Stimulated activated CD4-positive, alpha-beta T cell treated with anti-CD3 and anti-CD28 coated beads, Interleukin-12 subunit alpha, Interleukin-12 subunit beta, amount 100 ng/mL, for 48 hours (primary cell): ENCODE results near the gene TBC1D22A.

ENCODE experiments used
- DNase-seq, 3 donors: peaks; one replicate each; pipeline ENCODE4 v3.0.0-alpha.2; 2020; ENCODE audit warnings: low read depth in 2 of 3, low spot score in 1 of 3

Gene TBC1D22A

DNA sequence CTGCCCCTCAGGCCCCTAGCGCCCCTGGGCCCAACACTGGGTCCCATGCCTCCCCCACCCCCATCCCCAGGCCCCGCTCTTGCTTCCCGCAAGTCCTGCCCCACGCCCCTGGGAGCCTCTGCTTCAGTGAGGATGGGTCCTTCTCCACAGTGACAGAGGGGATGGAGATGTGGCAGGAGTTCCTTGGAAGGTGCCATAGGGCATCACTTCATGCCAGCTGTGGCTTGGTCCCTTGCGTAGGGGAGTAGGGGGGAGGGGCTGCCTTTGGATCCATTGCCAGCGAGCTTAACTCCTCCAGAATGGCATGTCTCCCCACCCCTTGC, 9.5 kb upstream of the TBC1D22A start:
- DNase-seq: no peak

DNA sequence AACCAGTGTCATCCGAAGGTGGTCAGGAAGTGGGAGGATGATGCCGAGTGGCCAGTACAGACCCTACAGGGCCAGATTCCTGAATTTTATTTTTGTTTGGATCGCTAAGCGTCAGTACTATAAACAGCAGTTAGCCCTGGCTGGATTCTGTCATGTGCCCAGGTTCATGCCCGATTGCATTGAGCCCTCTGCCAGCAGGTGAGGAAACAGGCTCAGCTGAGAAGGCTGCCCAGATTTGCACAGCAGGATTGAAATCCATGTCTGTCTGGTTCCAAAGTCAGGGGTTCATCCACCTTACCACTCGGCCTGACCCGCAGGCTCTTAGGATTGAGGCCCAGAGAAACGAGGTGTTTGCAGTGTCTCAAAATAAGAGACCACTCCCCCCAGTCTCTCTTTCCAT, 9.1 kb upstream of the TBC1D22A start:
- DNase-seq: no peak

DNA sequence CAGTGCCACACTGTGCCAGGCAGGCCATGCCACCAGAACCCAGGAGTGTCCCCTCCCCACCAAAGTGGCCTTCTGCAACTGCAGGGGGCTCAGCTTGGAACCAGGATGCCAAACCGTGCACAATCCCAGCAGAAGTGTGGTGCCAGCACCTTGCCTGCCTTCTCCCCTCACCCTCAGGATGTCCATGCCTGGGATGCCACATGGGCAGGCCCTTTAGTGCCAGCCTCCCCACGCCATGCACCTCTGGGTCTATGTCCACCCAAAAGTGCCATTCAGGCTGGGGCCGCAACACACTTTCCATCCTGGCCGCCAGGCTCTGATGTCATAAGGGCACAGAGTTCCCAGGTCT, 8.7 kb upstream of the TBC1D22A start:
- DNase-seq: no peak

GRCh38 chr22:46754110-46754799, 8.2 kb upstream of the TBC1D22A start:
- no peak for DNase-seq

DNA sequence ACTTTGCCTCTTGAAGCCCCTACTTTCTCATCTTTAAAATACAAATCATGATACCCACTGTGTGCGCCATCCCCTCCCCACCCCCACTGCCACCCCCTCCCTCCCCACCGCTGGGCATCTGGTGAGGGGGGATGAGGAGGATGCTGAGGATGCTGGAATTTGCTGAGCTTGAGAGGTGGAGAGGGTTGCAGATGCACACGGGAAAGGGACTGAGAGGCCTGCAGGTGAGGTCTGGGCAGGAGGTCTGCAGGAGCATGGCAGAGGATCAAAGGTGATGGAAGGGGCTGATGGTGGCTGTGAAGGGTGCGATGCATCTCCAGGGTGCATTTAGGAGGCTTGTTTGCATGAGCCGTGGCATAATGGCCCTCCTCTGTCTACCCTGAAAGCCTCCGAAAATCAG, 7.6 kb upstream of the TBC1D22A start:
- DNase-seq: no peak

GRCh38 chr22:46755525-46755924, 6.9 kb upstream of the TBC1D22A start:
- no peak for DNase-seq

GRCh38 chr22:46756097-46756496, 6.4 kb upstream of the TBC1D22A start:
- no peak for DNase-seq

DNA sequence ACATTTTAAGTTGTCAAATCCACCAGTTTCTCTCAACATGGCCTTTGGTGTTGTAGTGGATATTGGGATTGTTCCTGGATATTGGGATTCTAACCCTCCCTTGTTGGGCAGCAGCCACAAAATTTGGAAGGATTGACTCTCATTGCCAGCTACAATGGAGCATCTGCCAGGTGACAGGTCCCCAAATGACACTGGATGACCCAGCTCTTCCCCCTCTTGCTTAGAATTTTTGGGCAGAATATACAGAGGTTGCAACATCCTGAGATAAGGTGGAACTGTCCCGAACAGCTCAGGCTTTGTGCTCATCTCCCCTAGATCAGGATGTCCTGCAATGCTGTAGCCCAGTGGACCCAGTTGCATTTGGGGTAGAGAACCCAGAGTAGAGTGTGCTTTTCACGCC, 5.3 kb upstream of the TBC1D22A start:
- DNase-seq: no peak

DNA sequence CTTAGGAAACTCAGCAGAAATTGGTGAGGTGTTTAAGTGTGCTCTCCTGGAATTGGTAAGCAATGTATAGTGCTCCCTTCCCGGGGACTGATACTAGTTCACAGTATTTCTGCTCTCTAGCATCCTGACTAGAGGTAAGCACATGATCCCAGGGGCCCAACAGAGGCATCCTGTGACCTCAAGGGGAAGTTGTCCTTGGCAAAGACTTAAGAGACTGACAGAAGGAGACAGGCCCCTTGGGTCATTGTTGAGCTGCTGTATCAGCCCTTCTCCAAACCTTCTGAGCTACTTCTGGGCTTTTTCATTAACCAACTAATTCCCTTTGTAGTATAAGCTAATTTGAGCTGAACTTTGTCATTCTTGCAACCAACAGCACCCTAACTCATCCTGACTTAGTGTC, 4.3 kb upstream of the TBC1D22A start:
- DNase-seq: no peak

DNA sequence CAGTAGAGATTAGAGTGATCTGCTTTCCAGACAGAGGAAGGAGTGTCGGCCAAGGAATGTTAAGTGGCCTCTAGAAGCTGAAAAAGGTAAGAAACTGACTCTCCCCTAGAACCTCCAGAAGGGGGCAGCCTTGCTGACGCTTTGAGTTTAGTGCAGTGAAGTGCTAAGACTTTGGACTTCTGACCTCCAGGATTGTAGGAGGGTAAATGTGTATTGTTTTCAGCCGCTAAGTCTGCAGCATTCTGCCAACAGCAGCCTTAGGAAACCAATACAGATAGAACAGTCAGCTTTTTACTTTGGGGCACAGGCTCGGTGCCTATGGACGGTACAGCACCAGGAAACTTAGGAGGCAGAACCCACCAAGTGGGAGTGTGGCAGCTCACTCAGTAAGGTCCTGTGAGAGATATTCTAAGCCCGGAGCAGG, 3.6 kb upstream of the TBC1D22A start:
- peak in 2 of 3 donors; percentile 41 to 56 for DNase-seq

- no peak for DNase-seq
Measured at GRCh38 chr22:46761017-46761416, 1.4 kb upstream of the TBC1D22A start.

DNA sequence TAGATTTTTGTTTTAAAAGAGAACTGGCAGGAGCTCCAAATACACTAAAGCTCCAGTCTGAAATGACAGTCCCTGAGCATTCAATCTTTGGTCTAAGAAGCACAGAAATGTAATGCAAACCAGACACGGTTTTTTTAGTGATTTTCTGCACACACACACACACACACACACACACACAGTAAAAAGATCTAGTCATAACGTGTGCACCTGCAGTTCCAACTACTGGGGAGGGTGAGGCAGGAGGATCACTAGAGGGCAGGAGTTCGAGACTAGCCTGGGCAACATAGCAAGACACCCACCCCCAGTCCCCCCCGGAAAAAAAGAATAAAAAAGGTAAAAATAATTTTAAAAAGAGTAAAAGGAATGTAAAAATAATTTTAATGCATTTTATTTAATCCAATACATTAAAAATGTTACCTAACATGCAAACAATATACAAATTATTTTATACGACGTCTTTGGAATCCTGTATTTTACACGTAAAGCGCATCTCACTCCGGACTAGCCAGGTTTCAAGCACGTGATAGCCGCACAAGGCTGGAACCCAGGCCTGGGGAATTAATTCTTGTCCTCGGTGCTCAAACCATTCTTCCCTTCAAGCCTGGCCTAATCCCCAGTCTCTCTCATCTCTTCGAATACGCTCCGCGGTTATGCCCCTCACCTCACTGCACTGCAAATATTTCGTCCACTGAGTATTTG, 762 bp upstream of the TBC1D22A start:
- no peak for DNase-seq

DNA sequence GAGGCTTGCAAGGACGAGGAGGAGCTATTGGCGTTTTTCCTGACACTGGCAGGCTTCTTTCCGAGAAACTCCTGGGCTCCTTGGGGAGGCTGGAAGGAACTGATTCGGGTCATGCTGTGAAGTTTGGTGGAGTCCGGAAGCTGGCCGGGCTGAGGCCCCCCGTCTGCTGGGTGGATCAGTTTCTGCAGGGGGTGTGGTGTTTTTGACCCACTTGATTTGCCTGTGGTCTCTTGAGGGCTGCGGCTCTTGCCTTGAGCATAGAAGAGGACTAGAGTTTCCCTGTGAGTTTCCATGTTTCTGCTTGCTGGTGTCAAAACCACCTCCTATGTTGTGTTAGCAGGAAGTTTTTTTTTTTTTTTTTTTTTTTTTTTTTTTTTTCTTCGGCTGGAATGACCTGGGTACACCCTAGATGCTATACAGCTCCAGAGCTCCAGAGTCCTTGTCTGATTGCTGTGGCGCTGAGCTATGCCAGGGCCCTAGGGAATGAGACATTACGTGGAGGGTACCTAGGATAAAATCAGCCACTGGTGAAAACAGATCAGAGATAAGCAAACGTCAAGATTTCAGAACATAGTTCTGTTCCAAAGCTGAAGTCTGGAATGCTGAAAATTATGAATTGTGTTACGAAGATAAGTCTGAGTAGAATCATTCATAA, 728 bp downstream of the TBC1D22A start:
- DNase-seq: no peak

DNA sequence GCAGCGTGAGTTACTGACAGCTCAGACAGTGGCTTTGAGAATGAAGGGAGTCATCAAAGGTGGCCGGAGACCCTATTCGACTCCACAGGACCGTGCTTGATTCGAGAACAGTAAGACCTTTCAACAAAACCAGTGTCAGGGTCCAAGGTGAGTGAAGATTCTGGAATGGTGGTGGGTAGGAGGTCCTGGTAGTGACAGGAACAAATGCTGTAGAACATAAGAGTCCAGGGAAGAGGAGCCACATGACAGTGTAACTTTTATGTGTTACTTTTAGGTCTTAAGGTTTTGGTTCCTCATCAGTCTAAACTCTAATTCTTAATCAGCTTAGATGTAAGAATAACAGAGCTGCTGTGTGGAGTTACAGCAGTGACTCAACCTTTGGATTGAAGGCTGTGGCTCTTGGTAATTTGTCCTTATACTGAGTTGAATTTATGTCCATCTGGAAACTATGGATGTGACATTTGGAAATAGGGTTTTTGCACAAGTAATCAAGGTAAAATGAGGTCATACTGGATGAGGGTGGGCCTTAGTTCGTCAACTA, 1.8 kb downstream of the TBC1D22A start:
- DNase-seq: no peak

- no peak for DNase-seq
Measured at GRCh38 chr22:46764779-46765485, 2.5 kb downstream of the TBC1D22A start.

DNA sequence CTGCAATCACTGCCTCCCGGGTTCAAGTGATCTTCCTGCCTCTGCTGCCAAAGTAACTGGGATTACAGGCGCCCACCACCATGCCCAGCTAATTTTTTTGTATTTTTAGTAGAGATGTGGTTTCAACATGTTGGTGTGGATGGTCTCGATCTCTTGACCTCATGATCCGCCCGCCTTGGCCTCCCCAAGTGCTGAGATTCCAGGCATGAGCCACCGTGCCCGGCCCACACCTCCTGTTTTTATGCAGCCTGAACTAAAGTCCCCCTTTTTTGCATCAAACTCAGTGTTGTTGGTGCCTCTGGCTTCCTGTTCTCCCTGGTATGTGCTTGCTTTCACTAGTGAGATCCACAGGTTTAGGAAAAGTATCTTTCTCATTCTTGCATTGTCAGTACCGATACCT, 4.2 kb downstream of the TBC1D22A start:
- no peak for DNase-seq

DNA sequence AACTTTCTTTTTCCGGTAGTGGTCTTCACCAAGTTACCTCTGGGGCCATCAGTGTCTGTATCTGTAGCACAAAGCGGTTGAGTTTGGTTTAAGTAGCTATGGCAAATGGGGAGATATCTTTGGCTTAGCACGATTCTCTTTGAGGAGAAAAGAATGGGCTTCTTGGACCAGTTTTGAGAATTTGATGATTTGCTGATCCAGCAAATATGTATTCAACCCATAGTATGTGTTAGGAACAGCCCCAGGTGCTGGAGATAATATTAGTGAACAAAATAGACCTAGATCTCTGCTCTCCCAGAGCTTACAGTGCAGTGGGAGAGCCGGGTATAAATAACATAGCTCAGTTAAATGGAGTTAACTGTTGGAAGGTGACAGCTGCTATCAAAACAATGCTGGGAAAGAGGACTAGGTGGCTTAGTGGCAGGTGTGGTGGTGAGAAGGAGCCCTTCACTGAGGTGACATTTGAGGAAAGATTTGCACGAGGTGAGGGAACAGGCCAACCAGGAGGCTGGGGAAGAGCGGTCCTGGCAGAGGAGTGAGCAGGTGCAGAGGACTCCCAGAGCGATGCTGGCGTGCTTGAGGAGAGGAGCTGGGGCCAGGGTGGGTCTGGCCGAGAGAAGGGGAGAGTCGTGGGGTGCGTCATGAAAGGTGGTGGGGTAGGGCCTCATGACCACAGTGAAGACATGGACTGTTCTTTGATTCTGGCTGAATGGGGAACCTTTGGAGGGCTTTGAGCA, 5.0 kb downstream of the TBC1D22A start:
- no peak for DNase-seq

- DNase-seq: no peak
Measured at GRCh38 chr22:46769191-46769675, 6.8 kb downstream of the TBC1D22A start.

DNA sequence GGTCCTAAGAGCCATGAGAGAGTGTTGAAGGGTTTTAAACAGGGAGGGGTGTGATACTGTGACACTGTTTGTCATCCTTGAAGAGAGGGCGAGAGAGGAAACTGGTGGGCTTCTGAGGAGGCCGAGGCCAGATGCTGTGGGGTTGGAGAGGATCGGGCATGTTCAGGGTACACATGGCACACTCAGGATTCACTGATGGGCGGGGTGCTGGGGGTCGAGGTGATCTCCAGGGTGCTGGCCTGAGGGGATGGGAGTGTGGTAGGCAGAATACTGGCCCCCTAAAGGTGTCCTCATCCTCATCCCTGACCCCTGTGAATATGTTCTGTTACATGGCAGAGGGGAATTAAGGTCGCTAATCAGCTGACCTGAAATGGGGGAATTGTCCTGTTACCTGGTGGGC, 7.3 kb downstream of the TBC1D22A start:
- DNase-seq: no peak

GRCh38 chr22:46770151-46770641, 7.7 kb downstream of the TBC1D22A start:
- no peak for DNase-seq

DNA sequence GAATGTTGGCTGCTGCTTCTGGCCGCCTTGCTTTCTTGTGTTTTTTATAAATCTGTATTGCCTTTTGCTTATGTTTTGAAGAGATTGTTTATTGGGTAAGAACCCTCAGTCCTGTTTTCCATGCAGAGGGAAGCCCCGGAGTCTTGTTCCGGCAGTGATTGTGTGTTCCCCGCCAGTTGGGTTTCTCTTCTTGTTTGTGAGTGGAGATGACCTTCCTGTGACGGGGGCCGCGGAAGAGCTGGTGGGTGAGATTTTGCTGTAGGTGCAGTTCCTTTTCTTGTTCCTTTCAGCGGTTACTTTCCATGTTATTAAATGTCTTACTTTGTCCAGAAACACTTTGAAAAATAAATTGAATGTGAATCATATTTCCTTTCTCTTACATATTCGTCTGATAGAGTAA, 8.3 kb downstream of the TBC1D22A start:
- DNase-seq: no peak
